Stimulated activated CD4-positive, alpha-beta T cell treated with anti-CD3 and anti-CD28 coated beads, TNF-alpha, amount 100 ng/mL, for 24 hours (primary cell): Measurements from ENCODE around the gene PMPCB.
A peak's percentile ranks its signal among the peaks of the same experiment; 100 is the strongest.

Source experiments
- DNase-seq, 3 experiments: peaks; one replicate each; pipeline ENCODE4 v3.0.0-alpha.2; 2020; ENCODE audit warnings: low read depth in 3 of 3

Gene PMPCB

DNA sequence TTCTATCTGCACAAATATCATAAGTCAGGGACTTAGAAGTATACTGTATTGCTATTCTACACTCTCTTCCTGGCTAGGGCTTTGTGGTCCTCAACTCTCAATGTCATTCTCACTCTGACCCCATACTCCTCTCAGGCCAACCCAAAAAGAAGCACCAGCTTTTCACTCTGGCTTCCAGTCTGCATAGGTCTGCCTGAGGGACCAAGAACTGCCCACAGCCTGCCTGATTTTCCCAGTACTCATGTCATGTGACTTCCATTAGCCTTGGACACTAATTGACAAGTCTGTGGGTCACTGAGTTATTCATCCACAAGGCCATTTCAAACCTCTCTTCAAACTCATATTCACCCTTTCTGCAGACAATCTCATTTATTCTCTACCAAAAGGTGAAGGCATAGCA is 19.8 kb downstream of the PMPCB start:
- DNase-seq: no peak

GRCh38 chr7:103325744-103326143 is 28.5 kb downstream of the PMPCB start:
- DNase-seq: no peak

DNA sequence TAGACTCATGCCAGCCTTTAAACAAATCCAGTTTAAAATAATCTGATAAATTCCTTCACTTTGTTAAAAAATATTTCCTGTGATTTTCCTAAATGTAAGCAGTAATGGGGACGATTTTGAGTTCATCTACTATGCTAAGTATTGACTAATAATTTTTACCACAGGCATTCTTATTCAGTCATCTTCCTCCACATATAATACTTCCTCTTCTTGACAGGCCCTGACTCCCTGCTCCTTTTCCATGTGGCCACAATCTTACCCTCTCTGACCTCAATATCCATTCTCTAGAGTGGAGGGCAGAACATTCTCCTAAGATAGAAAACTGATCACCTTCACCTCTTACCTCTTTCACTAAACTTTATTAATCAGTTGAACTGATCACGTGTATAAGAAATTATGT is 39.5 kb downstream of the PMPCB start:
- DNase-seq: no peak

DNA sequence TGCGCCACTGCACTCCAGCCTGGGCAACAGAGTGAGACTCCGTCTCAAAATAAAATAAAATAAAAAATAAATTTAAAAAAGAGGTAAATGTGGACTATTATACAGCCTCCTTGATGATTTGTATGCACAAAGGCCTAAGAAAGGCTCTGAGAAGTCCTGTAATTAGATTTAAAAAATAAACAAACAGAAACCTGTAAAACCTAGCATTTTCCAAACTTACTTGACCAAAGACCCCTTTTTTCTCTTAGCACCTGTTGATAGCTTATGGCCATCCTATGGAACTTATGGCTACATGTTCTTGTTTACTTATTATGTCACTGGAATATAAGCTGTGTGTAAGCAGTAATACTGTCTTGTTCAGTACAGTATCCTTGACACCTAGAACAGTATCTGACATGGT is 41.6 kb downstream of the PMPCB start:
- no peak for DNase-seq

DNA sequence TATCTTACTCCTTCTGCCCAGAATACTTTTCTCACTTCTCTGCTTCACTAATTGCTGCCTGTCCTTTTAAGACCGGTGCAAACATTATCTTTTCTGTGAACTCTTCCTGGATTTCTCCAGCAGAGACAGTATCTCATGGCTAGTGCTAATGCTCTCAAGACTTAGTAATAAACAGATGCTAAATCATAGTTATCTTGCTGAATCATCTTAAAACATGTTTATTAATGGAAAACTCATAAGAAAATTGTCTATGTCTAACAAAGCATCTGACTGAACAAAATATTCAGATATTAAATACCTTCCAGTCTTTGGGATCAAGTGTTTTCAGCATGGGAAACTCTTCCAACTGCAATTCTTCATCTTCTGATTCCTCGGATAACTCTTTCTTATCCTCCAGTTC is 44.2 kb downstream of the PMPCB start:
- DNase-seq: no peak

DNA sequence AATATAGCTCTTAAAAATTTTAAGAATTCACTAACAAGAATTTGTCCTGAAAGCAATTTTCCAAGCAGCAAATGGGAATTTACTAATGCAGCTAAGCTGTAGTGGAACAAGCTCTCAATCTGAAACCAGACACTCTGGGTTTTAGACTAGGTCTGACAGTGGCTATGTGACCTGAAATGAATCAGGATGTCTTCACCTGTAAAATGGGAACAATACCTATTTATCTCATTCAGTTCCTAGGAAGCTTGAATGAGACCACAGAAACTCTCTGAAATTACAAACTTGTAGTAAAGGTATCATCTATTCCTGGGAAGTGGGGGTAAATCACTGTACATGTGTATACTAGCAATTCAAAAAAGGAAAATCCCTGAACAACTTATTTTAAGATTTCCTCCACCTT is 46.1 kb downstream of the PMPCB start:
- DNase-seq: no peak

DNA sequence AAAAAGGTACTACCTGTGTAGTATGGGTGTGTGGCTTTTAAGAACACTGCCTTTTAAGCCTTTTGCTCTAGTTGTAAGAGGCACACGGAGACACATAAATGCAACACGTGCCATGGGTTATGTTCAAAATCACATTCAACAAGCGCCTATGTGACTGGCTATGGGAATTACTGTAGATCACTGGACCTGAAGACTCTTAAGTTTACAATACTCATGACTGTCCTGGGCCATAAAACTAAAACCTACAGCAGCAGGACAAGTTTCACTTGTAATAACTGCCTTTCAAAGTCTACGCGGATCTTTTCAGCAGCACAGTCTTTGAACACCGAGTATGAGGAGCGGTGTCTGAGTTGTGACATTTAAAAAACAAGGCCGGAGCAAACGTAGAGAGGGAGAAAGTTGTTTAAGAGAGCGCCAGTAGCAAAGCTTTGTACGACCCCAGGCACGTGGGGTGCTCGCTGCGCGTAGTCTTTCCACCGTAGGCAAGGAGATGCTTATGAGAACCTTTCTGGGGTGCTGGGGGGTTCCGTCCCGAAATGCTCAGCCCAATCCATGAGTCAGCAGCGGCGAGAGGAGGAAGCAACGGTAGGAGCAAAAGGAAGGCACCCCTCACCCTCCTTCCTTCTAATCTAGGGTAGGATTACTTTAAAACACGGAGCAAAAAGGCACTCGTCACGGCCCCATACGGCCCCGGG is 46.7 kb downstream of the PMPCB start:
- DNase-seq: peak; percentile 5 to 38 (median 9)

DNA sequence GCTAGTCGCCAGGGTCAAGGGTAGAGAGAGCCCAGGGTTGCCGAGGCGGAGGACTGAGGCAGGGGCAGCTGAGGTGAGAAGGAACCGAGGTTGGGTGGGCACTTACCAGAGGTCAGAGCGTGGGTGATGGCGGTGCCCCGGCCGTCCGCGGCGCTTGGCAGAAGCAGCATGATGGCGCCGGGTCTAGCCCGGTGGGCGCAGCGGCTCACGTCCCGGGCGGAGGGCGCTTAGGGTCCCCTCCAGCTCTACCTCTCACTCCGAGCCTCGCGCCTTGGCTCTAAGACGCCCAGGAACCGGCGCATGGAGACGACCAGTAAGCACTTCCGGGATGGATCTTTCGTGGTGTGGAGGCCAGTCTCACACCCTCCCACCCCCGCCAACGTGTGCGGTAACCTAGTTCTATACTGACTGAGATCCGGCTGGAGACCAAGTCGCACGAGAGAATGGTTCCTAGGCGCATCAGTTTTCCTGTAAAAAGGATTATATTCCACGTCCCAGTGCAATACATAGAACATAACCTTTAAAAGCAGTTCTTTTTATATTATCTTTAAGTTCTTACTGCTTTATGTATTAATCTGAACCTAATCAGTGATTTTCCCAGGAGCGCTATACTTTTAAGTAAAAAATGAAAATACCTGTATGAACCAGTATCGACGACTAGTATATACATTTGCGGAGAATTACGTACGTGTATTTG is 47.4 kb downstream of the PMPCB start, which contains the start of gene DNAJC2:
Gene DNAJC2, minus strand, starts transcription at position 315 of the 697 bp plus-strand sequence. Its CDS starts 145 bp downstream, at position 170.
- DNase-seq: peak; percentile 65 to 84 (median 78)

DNA sequence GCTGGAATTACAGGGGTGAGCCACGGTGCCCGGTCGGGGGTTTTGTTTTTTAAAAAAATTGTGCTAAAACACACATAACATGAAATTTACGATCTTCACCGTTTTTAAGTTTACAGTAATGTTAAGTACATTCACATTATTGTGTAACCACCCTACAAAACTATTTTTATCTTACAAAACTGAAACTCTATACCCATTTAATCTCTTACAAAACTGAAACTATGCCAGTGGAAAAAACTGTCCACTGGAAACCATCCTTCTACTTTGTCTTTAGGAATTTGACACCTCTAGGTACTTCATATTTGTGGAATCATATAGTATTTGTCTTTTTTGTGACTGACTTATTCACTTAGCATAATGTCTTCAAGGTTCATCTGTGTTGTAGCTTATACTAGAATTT is 49.2 kb downstream of the PMPCB start:
- DNase-seq: no peak

DNA sequence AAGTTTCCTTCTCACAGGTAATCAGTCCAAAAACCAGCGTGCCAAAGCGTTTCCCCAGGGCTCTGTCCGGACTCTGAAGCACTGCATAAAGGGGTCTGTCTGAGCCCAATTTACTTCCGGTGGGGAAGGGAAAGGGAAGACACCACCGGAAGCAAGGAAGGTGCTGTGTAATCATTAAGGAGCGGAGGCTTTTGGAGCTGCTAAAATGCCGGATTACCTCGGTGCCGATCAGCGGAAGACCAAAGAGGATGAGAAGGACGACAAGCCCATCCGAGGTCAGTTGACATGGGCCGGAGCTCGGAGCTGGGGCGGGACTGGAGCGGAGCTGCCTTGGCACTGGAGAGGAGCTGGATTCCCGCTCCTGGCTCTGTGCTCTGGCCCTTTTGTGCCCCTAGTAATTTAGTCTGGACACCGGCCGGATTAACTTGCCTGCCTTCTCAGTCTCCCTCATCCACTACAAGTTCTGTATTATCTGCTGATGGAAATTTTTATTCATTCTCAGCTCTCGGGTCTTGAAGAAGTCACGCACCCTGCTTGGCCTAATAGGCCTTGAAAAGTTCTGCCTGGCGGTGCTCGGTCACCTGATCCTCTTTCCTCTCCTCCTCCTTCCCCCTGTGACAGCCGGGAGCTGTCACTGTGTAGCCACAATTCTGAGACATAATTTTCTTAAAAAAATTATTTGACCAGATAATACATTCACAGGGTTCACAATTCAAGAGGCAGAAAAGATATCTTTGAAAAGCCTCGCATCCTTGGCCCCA is 50.5 kb downstream of the PMPCB start, which contains the start of gene PSMC2:
Gene PSMC2, plus strand, starts transcription at position 137 of the 761 bp plus-strand sequence. Its CDS starts 69 bp downstream, at position 206.
- DNase-seq: peak; percentile 68 to 80 (median 76)

- DNase-seq: no peak
These were observed 51.2 kb downstream of the PMPCB start for GRCh38 chr7:103348452-103348851.

DNA sequence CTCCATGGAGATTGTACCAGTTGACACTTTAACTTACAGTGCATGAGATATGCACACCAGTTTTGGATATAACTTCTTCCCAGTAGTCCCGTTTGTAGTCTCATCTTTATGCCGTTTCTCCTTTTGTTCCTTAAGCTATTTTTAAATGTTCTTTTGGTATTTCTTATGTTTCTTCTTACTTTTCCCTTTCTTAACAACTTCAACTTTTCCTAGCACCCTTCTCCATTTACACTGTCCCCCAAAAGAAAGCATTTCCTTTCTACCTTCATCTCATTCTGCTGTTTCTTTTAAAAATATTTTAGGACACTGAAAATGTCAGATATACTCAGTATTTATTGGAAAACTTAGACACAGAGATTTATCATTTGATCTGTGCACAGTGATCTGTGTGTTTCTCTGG is 51.7 kb downstream of the PMPCB start:
- DNase-seq: no peak

DNA sequence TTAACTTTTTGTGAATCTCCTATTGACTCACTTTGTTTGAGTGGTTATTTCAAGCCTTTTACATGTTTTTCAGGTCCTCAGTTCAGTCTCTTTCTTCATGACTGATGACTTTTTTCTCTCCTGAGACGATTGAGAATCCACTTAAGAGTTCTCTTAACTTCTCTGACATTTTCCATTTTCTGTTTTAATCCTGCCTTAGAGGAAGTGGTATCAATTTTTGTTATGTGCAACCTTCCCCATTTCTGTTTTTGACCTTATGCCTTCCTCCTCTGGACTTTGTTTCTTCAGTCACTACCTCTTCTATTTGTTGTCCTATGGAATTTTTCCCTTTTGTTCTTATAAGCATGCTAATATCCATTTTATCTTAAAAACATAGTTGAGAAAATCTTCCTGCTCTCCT is 52.6 kb downstream of the PMPCB start:
- no peak for DNase-seq
